K562 (cell line): Measurements from ENCODE around the gene LMO3. TPM values are rescaled to one million over a fixed set of nuclear protein-coding genes. Genes with fewer than 3 reads are reported as not detected.

ENCODE experiments used
- ATAC-seq: fragments of 200-7000 bp; cut with Tn5 transposase; 3 replicates; pipeline ENCODE4 v1.9.1; 2020; ENCODE audit warnings: moderate library complexity
- BruUV-seq: library from RNA; stranded (reverse); fragments of 400-500 nt; replicated peaks from 2 replicates; lab custom pipeline; 2021; lab: Mats Ljungman, UMichigan
- CTCF ChIA-PET: fragments of 300-600 bp; formaldehyde crosslinking; extraction: SDS; loops from one replicate; lab custom pipeline; 2021; ENCODE audit warnings: low intra/inter-chr PET ratio; lab: Yijun Ruan, JAX
- POLR2A ChIA-PET: fragments of 300-600, 350-650 bp; sonication (Branson Sonifier 250); formaldehyde crosslinking; extraction: SDS; loops from one replicate; lab custom pipeline; 2021; ENCODE audit warnings: antibody characterized with exemption, inconsistent platforms; lab: Yijun Ruan, JAX
- DNase-seq, 4 experiments: peaks; one replicate each; pipeline versions ENCODE4 v3.0.0 to v3.0.0-alpha.2; 2011 to 2018; ENCODE audit warnings: low spot score in 3 of 4, mixed read lengths in 3 of 4; ENCODE audit errors: extremely low read depth in 1 of 4
- FAIRE-seq: peaks from 2 replicates; lab custom pipeline; 2011; peaks lifted over from hg19 to GRCh38; lab: Jason Lieb, UNC
- H2AFZ ChIP-seq: 2 replicates; pipeline ENCODE4 v1.6.0; 2011; ENCODE audit warnings: low read depth, low read length, control low read depth, inconsistent platforms
- H3K27ac ChIP-seq: fragments of 200-600 bp; 3 replicates; pipeline ENCODE4 v1.8.0; 2011; ENCODE audit warnings: low read depth, mild to moderate bottlenecking, control low read depth, inconsistent platforms, low read length, moderate library complexity, mixed read lengths; ENCODE audit errors: extremely low read depth
- H3K27me3 ChIP-seq, 2 experiments: fragments of 300-600 bp in 1 of 2; 2 replicates in 1 of 2; 3 replicates in 1 of 2; pipeline versions ENCODE4 v1.6.0 to v1.8.0; 2011; ENCODE audit warnings: inconsistent platforms in 2 of 2, low read length in 2 of 2, mild to moderate bottlenecking in 1 of 2, mixed read lengths in 1 of 2, moderate library complexity in 1 of 2; ENCODE audit not compliant: control insufficient read depth in 2 of 2, insufficient read depth in 2 of 2
- H3K36me3 ChIP-seq: fragments of 300-600 bp; 3 replicates; pipeline ENCODE4 v1.8.0; 2011; ENCODE audit warnings: mild to moderate bottlenecking, low read length, inconsistent platforms; ENCODE audit not compliant: control insufficient read depth, insufficient read depth
- H3K4me1 ChIP-seq, 2 experiments: fragments of 200-600 bp in 1 of 2; replicated peaks in 1 of 2; 2 replicates in 1 of 2; 3 replicates in 1 of 2; pipeline versions ENCODE4 v1.5.1 to v1.8.0; 2011; ENCODE audit warnings: inconsistent platforms in 2 of 2, low read length in 2 of 2, mild to moderate bottlenecking in 1 of 2, mixed read lengths in 1 of 2, moderate library complexity in 1 of 2; ENCODE audit not compliant: control insufficient read depth in 2 of 2, insufficient read depth in 2 of 2
- H3K4me2 ChIP-seq: 2 replicates; pipeline ENCODE4 v1.6.1; 2011; ENCODE audit warnings: low read length, control low read depth, inconsistent platforms, mixed read lengths; ENCODE audit not compliant: insufficient read depth
- H3K4me3 ChIP-seq: fragments of 200-600 bp; sonication (generic), shearing (Covaris generic); 2 replicates; pipeline ENCODE4 v1.5.1; 2016; ENCODE audit warnings: control low read depth, inconsistent platforms
- H3K79me2 ChIP-seq: fragments of 200-600 bp; 3 replicates; pipeline ENCODE4 v1.8.0; 2011; ENCODE audit warnings: low read length, inconsistent platforms; ENCODE audit not compliant: control insufficient read depth, insufficient read depth
- H3K9ac ChIP-seq, 2 experiments: 2 replicates each; pipeline versions ENCODE4 v1.6.0 to v1.6.1; 2011; ENCODE audit warnings: low read depth in 2 of 2, low read length in 2 of 2, control low read depth in 1 of 2, inconsistent platforms in 1 of 2, mild to moderate bottlenecking in 1 of 2, mixed read lengths in 1 of 2; ENCODE audit not compliant: insufficient read depth in 1 of 2
- H3K9me1 ChIP-seq: one replicate; pipeline ENCODE4 v1.6.0; 2011; ENCODE audit warnings: inconsistent platforms, mild to moderate bottlenecking, low read length, moderate library complexity; ENCODE audit not compliant: control insufficient read depth, insufficient read depth
- H3K9me3 ChIP-seq: replicated peaks from 2 replicates; pipeline ENCODE4 v1.5.1; 2011; ENCODE audit warnings: low read depth, low read length, inconsistent platforms; ENCODE audit not compliant: control insufficient read depth, insufficient read depth
- H4K20me1 ChIP-seq: replicated peaks from 2 replicates; pipeline ENCODE4 v1.6.1; 2011; ENCODE audit warnings: low read length, inconsistent platforms, mixed read lengths; ENCODE audit not compliant: control insufficient read depth, insufficient read depth
- CHD2 ChIP-seq: IDR thresholded peaks from 2 replicates; pipeline ENCODE4 v1.6.1; 2011; ENCODE audit warnings: low read depth, low read length
- GATA2 ChIP-seq: sonication (generic); formaldehyde crosslinking; IDR thresholded peaks from 2 replicates; pipeline ENCODE4 v1.4.0; 2020; ENCODE audit warnings: mild to moderate bottlenecking, missing genetic modification reagents
- MAZ ChIP-seq, 2 experiments: fragments of 450-650 bp in 1 of 2; sonication (generic) in 1 of 2; formaldehyde crosslinking; IDR thresholded peaks in 1 of 2; conservative IDR thresholded peaks in 1 of 2; 2 replicates each; pipeline versions ENCODE4 v1.4.0 to v1.5.0; 2020; ENCODE audit warnings: mild to moderate bottlenecking in 1 of 2, missing genetic modification reagents in 1 of 2
- PTRF ChIP-seq: fragments of 450-650 bp; IDR thresholded peaks from 2 replicates; pipeline ENCODE4 v1.6.1; 2016; ENCODE audit warnings: mild to moderate bottlenecking, missing genetic modification characterization, missing compliant biosample characterization
- ZNF134 ChIP-seq: fragments of 250-450 bp; sonication (Bioruptor Pico); conservative IDR thresholded peaks from 2 replicates; pipeline ENCODE4 v1.4.0; 2020
- ZNF384 ChIP-seq: IDR thresholded peaks from 2 replicates; pipeline ENCODE4 v1.6.1; 2012; ENCODE audit warnings: low read depth, low read length, improper control_type of control experiment
- WGBS: fragments of 100-300 bp; shearing (Covaris generic); methylation state at CpG from one replicate; pipeline ENCODE4 v1.1.6; 2016; ENCODE audit warnings: low coverage, mixed read lengths; ENCODE audit not compliant: insufficient coverage; ENCODE audit errors: missing lambda C conversion rate; 5-methylcytosine and 5-hydroxymethylcytosine counted together
- in situ Hi-C: fragments of 300-500 bp; cut with MboI; formaldehyde crosslinking; loops from 4 replicates; pipeline ENCODE4 v1.15.0; 2018; ENCODE audit warnings: inconsistent platforms, mixed read lengths
- intact Hi-C: fragments of 100-400 bp; cut with micrococcal nuclease; formaldehyde crosslinking; loops from 2 replicates; pipeline ENCODE4 v1.14.2; 2022
- polyA plus RNA-seq, 8 experiments: library from polyadenylated mRNA; depleted of rRNA in 4 of 8; stranded (reverse) in 5 of 8; unstranded in 3 of 8; fragments of >200 nt; fragmentation: Nextera tagmentation in 2 of 8; fragmentation: Illumina TruSeq in 1 of 8; extraction: Ambion mirVana in 2 of 8; extraction: Trizol in 1 of 8; gene quantifications; 2 replicates each; pipeline versions ENCODE4 v1.2.1 to v1.2.3, GENCODE V29; 2011 to 2014; ENCODE audit warnings: inconsistent platforms in 1 of 8, missing spikeins in 1 of 8
- total RNA-seq, 7 experiments: library from RNA; depleted of rRNA in 6 of 7; stranded (reverse); fragments of >200 nt in 6 of 7; fragmentation: Illumina TruSeq in 2 of 7; extraction: Trizol in 2 of 7; gene quantifications; 2 replicates each; pipeline versions ENCODE4 v1.2.1 to v1.2.3, GENCODE V29; 2011 to 2021; ENCODE audit warnings: low replicate concordance in 1 of 7

The LMO3 gene
- total and polyA plus RNA-seq, 9 of the 15 experiments (the other 6 are each of a cell fraction or from before 2014, with no cell fraction given): 0.04 to 0.40 (median 0.05) TPM; not detected in 6

DNA sequence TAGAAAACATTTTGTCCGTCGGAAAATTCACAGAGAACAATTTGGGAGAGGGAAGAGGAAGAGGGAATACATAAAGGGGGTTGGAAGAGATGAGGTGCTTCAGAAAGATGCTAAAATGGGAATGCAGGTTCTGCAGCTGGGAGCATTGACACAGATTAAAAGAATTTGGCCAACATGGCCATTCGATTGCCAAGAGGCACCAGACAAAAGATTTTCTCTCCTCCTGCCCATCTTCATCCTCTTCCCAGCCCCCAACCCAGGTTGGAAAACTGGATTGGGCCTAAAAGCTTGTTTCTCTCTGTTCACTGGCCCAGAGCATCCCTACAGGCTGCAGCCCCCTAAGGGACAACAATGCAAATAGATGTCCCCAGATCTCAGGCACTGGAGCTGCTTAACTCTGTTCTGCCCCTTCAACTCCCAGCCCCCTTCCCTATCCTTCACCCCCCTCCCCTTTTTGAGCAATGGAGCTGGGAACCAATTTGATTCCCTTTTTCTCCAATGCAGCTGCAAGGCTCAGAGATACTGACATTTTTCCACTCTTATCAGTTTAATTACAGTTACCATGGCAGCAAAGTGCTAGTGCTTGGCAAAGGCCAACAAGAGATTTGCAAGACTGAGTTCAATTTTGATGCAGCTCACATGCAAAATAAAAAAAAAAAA, 1.9 kb downstream of the LMO3 start (continued):
- TF ChIP-seq ZNF134 (CRISPR knock-in tag) (no peak), GATA2 (CRISPR knock-in tag) (no peak), PTRF (tag) (no peak)
- TF ChIP-seq, all 486 proteins: peak for 0

GRCh38 chr12:16603260-16603915, 2.6 kb downstream of the LMO3 start:
- in situ Hi-C loops: no loop called here
- ATAC-seq (no peak), DNase-seq (no peak), FAIRE-seq (no peak)
- intact Hi-C loops: no loop called here
- no peak overlapping the region for H3K9ac ChIP-seq
- H3K36me3 ChIP-seq: no peaks in the 10 kb centered on the region
- H3K27me3 ChIP-seq: no peaks in the 10 kb centered on the region
- WGBS: 0% methylated on average over 5 of the region's 5 CpGs
- H4K20me1 ChIP-seq: no peaks in the 10 kb centered on the region
- CTCF ChIA-PET: no interaction called here
- no peak overlapping the region for H3K27ac ChIP-seq
- no TSS peak for BruUV-seq
- no peak for TF ChIP-seq ZNF384
- no peak for TF ChIP-seq CHD2
- TF ChIP-seq MAZ (CRISPR knock-in tag; conservative IDR thresholded peaks at IDR 0.05 in 1 of 2, IDR thresholded peaks at IDR 0.05 in 1 of 2): no peak
- no peaks in the 10 kb centered on the region for H3K9me1 ChIP-seq
- H2AFZ ChIP-seq: no peak overlapping the region
- H3K79me2 ChIP-seq: no peaks in the 10 kb centered on the region
- no peak overlapping the region for H3K4me2 ChIP-seq
- no peaks in the 10 kb centered on the region for H3K9me3 ChIP-seq
- no peak overlapping the region for H3K4me3 ChIP-seq
- H3K4me1 ChIP-seq: no peaks in the 10 kb centered on the region
- POLR2A ChIA-PET: no interaction called here
